ENCODE measurements around the gene PRPF6.

PRPF6 gene

GRCh38 chr20:64030371-64031134 lies 49.6 kb downstream of the PRPF6 start:
- FAIRE-seq = peak; percentile 36

GRCh38 chr20:64031822-64032314 lies 50.9 kb downstream of the PRPF6 start:
- FAIRE-seq = no peak
- DNase-seq (ENCODE audit: insufficient read length, low spot score) = no peak

More at GRCh38 chr20:64030371-64031134, 49.6 kb downstream of the PRPF6 start:
- no peak for DNase-seq (ENCODE audit: insufficient read length, low spot score)

GRCh38 chr20:64032706-64033624 lies 52.0 kb downstream of the PRPF6 start:
- FAIRE-seq = no peak
- no peak for DNase-seq (ENCODE audit: insufficient read length, low spot score)

- no peak for DNase-seq (ENCODE audit: insufficient read length, low spot score)
- FAIRE-seq = no peak
These were observed 53.1 kb downstream of the PRPF6 start for GRCh38 chr20:64033981-64034493.

- no peak for FAIRE-seq
- no peak for DNase-seq (ENCODE audit: insufficient read length, low spot score)
These were observed 54.4 kb downstream of the PRPF6 start for GRCh38 chr20:64035066-64035932.

GRCh38 chr20:64035933-64036345 lies 55.0 kb downstream of the PRPF6 start, which contains the start of gene C20orf204:
TSS of gene C20orf204 (plus strand) at chr20:64036182. CDS start at chr20:64036324, 142 bp downstream.
- no peak for FAIRE-seq
- no peak for DNase-seq (ENCODE audit: insufficient read length, low spot score)

- DNase-seq (ENCODE audit: insufficient read length, low spot score) = no peak
- FAIRE-seq = no peak
These were observed 55.6 kb downstream of the PRPF6 start for GRCh38 chr20:64036346-64037198.

GRCh38 chr20:64037199-64037497 lies 56.2 kb downstream of the PRPF6 start:
- DNase-seq (ENCODE audit: insufficient read length, low spot score) = no peak
- no peak for FAIRE-seq

- FAIRE-seq (peak; percentile 4), DNase-seq (ENCODE audit: insufficient read length, low spot score) (no peak)
These were observed 56.7 kb downstream of the PRPF6 start for GRCh38 chr20:64037498-64038213.

- FAIRE-seq = no peak
These were observed 57.3 kb downstream of the PRPF6 start for GRCh38 chr20:64038224-64038564.

GRCh38 chr20:64038565-64039292 lies 57.8 kb downstream of the PRPF6 start:
- DNase-seq (ENCODE audit: insufficient read length, low spot score) (peak; percentile 97), FAIRE-seq (peak; percentile 91)

More at GRCh38 chr20:64038224-64038564, 57.3 kb downstream of the PRPF6 start:
- no peak for DNase-seq (ENCODE audit: insufficient read length, low spot score)

- no peak for FAIRE-seq
These were observed 58.6 kb downstream of the PRPF6 start for GRCh38 chr20:64039293-64040160.

GRCh38 chr20:64040231-64041039 lies 59.5 kb downstream of the PRPF6 start:
- DNase-seq (ENCODE audit: insufficient read length, low spot score) (no peak), FAIRE-seq (peak; percentile 23)

More at GRCh38 chr20:64039293-64040160, 58.6 kb downstream of the PRPF6 start:
- no peak for DNase-seq (ENCODE audit: insufficient read length, low spot score)

- DNase-seq (ENCODE audit: insufficient read length, low spot score) (no peak), FAIRE-seq (no peak)
These were observed 60.3 kb downstream of the PRPF6 start for GRCh38 chr20:64041040-64041780.

GRCh38 chr20:64041781-64042053 lies 60.8 kb downstream of the PRPF6 start:
- no peak for DNase-seq (ENCODE audit: insufficient read length, low spot score)
- no peak for FAIRE-seq
